Activated CD8-positive, alpha-beta memory T cell treated with anti-CD3 and anti-CD28 coated beads for 48 hours (primary cell): Measurements from ENCODE around the gene VSX1.

Experiments used
- DNase-seq, 3 experiments: peaks; one replicate each; pipeline ENCODE4 v3.0.0-alpha.2; 2020; ENCODE audit warnings: low read depth in 2 of 3, low spot score in 2 of 3

VSX1 gene

GRCh38 chr20:25054096-25054820 is 27.7 kb downstream of the VSX1 start:
- no peak for DNase-seq

GRCh38 chr20:25053255-25054031 is 28.5 kb downstream of the VSX1 start:
- DNase-seq = no peak

GRCh38 chr20:25052255-25053194 is 29.4 kb downstream of the VSX1 start:
- DNase-seq = no peak

- no peak for DNase-seq
These were observed 30.4 kb downstream of the VSX1 start for GRCh38 chr20:25051386-25052155.

GRCh38 chr20:25050501-25051350 is 31.2 kb downstream of the VSX1 start:
- no peak for DNase-seq

GRCh38 chr20:25050082-25050481 is 31.9 kb downstream of the VSX1 start:
- DNase-seq = no peak

- no peak for DNase-seq
These were observed 32.5 kb downstream of the VSX1 start for GRCh38 chr20:25049261-25050060.

- DNase-seq = no peak
These were observed 33.4 kb downstream of the VSX1 start for GRCh38 chr20:25048519-25048952.

GRCh38 chr20:25047766-25048165 is 34.2 kb downstream of the VSX1 start:
- no peak for DNase-seq

GRCh38 chr20:25046736-25047666 is 34.9 kb downstream of the VSX1 start:
- no peak for DNase-seq

GRCh38 chr20:25046181-25046641 is 35.7 kb downstream of the VSX1 start:
- DNase-seq = no peak

GRCh38 chr20:25045343-25045712 is 36.6 kb downstream of the VSX1 start:
- DNase-seq = no peak

- no peak for DNase-seq
These were observed 37.1 kb downstream of the VSX1 start for GRCh38 chr20:25044660-25045342.

GRCh38 chr20:25044261-25044560 is 37.7 kb downstream of the VSX1 start:
- no peak for DNase-seq

- DNase-seq = no peak
These were observed 38.3 kb downstream of the VSX1 start for GRCh38 chr20:25043499-25044260.
